ENCODE data around the gene ADAMTS1.

ADAMTS1 gene

DNA sequence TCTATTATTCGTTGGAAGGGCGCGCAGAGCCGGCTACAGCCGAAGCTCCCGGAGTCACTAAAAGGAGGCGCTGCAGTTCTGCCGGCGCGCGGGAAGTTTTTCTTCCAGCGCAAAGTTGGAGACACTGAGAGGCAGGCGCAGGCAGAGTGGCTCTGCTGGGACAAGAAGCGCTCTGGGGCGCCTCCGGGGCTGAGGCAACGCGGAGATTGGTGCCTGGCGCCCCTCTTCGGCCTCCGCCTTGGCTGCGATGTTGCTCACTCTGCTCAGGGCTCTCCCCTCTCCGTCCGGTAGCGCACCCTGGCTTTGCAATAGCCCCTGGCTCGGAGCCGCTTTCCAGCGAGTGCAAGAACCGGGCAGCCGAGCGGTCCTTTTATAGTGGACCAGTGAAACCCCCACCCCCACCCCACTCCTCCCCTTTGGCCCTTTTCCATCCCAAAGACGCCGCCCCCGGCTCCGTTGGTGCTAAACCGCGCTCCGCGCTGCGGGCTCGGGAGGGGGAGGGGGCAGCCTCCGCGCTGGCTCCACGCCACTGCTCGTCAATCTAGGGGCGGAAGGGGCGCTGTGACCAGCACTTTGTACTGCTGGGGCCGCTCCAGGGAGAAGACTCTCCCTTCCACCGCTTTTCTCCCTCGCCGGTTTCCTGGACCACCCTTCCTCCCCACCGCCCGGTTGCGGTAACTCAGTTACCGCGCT lies at the start of gene ADAMTS1:
ADAMTS1 (minus strand) TSS at position 344 of the 693 bp plus-strand sequence. CDS start 455 bp downstream, outside the sequence.
- POLR2A ChIA-PET (ENCODE audit: low non-redundant PET): interaction anchor here (0.6 kb wide), 1 partner anchor 29 kb away, joined by 4 read pairs; no protein-coding TSS in a partner anchor
- DNase-seq (ENCODE audit: low spot score): peak; percentile 50
- TF ChIP-seq, protein P1, sequence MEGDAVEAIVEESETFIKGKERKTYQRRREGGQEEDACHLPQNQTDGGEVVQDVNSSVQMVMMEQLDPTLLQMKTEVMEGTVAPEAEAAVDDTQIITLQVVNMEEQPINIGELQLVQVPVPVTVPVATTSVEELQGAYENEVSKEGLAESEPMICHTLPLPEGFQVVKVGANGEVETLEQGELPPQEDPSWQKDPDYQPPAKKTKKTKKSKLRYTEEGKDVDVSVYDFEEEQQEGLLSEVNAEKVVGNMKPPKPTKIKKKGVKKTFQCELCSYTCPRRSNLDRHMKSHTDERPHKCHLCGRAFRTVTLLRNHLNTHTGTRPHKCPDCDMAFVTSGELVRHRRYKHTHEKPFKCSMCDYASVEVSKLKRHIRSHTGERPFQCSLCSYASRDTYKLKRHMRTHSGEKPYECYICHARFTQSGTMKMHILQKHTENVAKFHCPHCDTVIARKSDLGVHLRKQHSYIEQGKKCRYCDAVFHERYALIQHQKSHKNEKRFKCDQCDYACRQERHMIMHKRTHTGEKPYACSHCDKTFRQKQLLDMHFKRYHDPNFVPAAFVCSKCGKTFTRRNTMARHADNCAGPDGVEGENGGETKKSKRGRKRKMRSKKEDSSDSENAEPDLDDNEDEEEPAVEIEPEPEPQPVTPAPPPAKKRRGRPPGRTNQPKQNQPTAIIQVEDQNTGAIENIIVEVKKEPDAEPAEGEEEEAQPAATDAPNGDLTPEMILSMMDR (conservative IDR thresholded peaks at IDR 0.05; ENCODE audit: low read depth): no peak
- CTCF ChIA-PET: interaction anchor here (0.6 to 1.2 kb wide), 14 partner anchors 10 to 1900 kb away, joined by 3 to 5 read pairs (median 3); no protein-coding TSS in a partner anchor
- H3K27ac ChIP-seq: peak within 1 kb of the TSS; percentile 46

DNA sequence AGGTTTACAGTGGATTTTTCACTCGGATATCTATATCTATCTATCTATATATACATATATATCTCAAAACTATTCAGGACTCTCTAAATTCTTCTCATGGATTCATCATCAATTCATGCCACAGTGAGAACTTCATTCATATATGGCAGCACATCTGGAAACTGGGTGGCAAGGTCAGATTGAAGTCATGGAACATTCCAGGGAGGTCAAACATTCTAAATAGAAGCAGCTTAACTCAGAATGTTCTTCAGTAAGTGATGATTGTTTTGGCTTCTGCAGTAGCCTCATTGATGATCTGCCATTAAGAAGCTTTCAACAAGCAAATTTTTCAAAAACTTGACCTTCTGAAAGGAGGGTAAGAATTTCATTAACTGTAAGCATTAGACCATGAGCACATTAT lies 46.9 kb upstream of the ADAMTS1 start:
- TF ChIP-seq, protein P1 (conservative IDR thresholded peaks at IDR 0.05; ENCODE audit: low read depth): no peak

GRCh38 chr21:26888931-26889330 lies 43.7 kb upstream of the ADAMTS1 start:
- H3K27ac ChIP-seq: no peak overlapping the region
- DNase-seq (ENCODE audit: low spot score): no peak
- ChIA-PET POLR2A (ENCODE audit: low non-redundant PET) (no interaction called here), CTCF (no interaction called here)
- TF ChIP-seq, protein P1 (conservative IDR thresholded peaks at IDR 0.05; ENCODE audit: low read depth): no peak

More for the DNA sequence above, 46.9 kb upstream of the ADAMTS1 start:
- CTCF ChIA-PET: no interaction called here
- POLR2A ChIA-PET (ENCODE audit: low non-redundant PET): no interaction called here
- DNase-seq (ENCODE audit: low spot score): no peak
- no peak overlapping the region for H3K27ac ChIP-seq

- POLR2A ChIA-PET (ENCODE audit: low non-redundant PET): no interaction called here
- TF ChIP-seq, protein P1 (conservative IDR thresholded peaks at IDR 0.05; ENCODE audit: low read depth): no peak
- CTCF ChIA-PET: no interaction called here
- H3K27ac ChIP-seq: no peak overlapping the region
- no peak for DNase-seq (ENCODE audit: low spot score)
Measured at GRCh38 chr21:26888256-26888655, 43.0 kb upstream of the ADAMTS1 start.

GRCh38 chr21:26887251-26887650 lies 42.0 kb upstream of the ADAMTS1 start:
- TF ChIP-seq, protein P1 (conservative IDR thresholded peaks at IDR 0.05; ENCODE audit: low read depth): no peak
- CTCF ChIA-PET: no interaction called here
- no peak overlapping the region for H3K27ac ChIP-seq
- POLR2A ChIA-PET (ENCODE audit: low non-redundant PET): no interaction called here
- DNase-seq (ENCODE audit: low spot score): no peak

DNA sequence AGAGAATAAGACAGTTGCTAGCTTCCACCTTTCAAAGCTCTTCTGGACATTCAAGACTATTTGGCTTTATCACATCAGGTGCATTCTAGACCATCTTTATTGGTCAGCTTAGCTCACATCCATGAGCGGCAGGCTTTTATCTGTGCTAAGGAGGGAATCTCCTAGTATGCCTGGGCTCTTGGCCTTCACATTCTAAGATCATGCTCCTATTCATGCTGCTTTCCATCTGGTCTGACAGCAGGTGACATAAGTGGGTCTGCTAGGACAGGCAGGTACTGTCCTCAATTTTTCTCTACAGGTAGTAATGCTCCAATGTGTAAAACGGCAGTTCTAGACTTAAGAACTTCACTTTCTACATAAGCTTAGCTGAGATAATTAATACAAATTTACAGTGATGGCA lies 39.2 kb upstream of the ADAMTS1 start:
- no peak for DNase-seq (ENCODE audit: low spot score)
- no peak overlapping the region for H3K27ac ChIP-seq
- ChIA-PET CTCF (no interaction called here), POLR2A (ENCODE audit: low non-redundant PET) (no interaction called here)
- TF ChIP-seq, protein P1 (conservative IDR thresholded peaks at IDR 0.05; ENCODE audit: low read depth): no peak
